NB4 (cell line): ENCODE measurements around the gene DOCK7.
"Not testable (repeated sequence)": the region's sequence is repeated elsewhere in the genome, so short reads cannot be mapped to it uniquely, and the experiment has no call there.

ENCODE experiments used
- DNase-seq: peaks from one replicate; pipeline ENCODE4 v3.0.0; 2010; ENCODE audit warnings: low read depth
- H3K4me3 ChIP-seq: one replicate; pipeline ENCODE4 v1.5.1; 2011; ENCODE audit warnings: mild to moderate bottlenecking, low read depth, low read length, moderate library complexity
- MYC ChIP-seq: IDR thresholded peaks from 2 replicates; pipeline ENCODE4 v1.6.1; 2011; ENCODE audit warnings: low read depth, low read length
- POLR2A ChIP-seq: IDR thresholded peaks from 2 replicates; pipeline ENCODE4 v1.6.1; 2011; ENCODE audit warnings: mild to moderate bottlenecking; ENCODE audit not compliant: insufficient read length; ENCODE audit errors: extremely low read depth
- TF ChIP-seq, protein P1 (sequence below): IDR thresholded peaks from 2 replicates; pipeline ENCODE4 v1.6.1; 2011; ENCODE audit warnings: low read depth, low read length
- TF ChIP-seq, protein P2 (sequence below): IDR thresholded peaks from one replicate; pipeline ENCODE4 v1.5.1; 2012; ENCODE audit warnings: low read depth, low read length

DOCK7 gene

DNA sequence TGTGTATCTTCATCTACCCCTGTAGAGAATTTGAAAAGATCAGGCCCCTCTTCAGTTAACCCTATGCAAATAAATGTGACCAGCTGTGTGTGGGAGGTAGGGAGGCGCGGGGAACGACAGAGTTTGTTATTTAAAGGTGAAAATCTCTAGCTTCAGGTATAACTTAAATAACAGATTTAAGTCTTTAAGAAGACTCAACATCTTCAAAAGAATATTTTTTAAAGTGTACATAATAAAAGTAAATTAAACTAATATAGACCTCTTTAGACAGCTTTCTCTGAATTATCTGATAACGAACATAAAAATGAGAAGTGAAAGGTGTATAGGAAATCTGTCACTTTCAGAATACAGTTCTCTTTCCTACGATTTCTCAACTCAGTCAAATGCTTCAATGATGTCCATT, 74.9 kb downstream of the DOCK7 start:
- no peak for TF ChIP-seq POLR2A
- TF ChIP-seq, protein P1, sequence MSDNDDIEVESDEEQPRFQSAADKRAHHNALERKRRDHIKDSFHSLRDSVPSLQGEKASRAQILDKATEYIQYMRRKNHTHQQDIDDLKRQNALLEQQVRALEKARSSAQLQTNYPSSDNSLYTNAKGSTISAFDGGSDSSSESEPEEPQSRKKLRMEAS: no peak
- TF ChIP-seq, protein P2, sequence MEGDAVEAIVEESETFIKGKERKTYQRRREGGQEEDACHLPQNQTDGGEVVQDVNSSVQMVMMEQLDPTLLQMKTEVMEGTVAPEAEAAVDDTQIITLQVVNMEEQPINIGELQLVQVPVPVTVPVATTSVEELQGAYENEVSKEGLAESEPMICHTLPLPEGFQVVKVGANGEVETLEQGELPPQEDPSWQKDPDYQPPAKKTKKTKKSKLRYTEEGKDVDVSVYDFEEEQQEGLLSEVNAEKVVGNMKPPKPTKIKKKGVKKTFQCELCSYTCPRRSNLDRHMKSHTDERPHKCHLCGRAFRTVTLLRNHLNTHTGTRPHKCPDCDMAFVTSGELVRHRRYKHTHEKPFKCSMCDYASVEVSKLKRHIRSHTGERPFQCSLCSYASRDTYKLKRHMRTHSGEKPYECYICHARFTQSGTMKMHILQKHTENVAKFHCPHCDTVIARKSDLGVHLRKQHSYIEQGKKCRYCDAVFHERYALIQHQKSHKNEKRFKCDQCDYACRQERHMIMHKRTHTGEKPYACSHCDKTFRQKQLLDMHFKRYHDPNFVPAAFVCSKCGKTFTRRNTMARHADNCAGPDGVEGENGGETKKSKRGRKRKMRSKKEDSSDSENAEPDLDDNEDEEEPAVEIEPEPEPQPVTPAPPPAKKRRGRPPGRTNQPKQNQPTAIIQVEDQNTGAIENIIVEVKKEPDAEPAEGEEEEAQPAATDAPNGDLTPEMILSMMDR: no peak
- no peak for TF ChIP-seq MYC
- H3K4me3 ChIP-seq: no peak overlapping the region
- DNase-seq: no peak

DNA sequence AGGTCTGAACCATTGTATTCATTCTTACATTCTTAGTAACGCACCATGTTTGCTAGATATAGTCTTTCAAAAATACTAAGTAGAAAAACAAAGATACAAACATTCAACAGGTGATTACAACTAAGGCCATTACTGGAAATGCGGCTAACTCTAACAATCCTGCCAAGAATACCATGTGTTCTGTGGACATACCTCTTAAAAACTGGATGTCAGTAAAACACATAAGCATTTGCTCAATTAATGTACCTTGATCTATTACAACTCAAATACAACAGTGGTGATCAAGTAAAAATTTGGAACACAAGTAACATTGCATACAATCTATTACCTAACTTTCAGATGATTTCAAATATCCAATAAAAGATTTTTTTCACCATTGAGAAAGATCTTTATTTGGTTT, 75.4 kb downstream of the DOCK7 start:
- TF ChIP-seq, protein P1: no peak
- no peak for DNase-seq
- H3K4me3 ChIP-seq: no peak overlapping the region

DNA sequence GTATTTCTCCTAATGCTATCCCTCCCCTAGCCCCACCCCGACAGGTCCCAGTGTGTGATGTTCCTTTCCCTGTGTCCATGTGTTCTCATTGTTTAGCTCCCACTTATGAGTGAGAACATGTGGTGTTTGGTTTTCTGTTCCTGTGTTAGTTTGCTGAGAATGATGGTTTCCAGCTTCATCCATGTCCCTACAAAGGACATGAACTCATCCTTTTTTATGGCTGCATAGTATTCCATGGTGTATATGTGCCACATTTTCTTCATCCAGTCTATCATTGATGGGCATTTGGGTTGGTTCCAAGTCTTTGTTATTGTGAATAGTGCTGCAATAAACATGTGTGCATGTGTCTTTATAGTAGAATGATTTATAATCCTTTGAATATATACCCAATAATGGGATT, 77.6 kb downstream of the DOCK7 start:
- DNase-seq, H3K4me3 ChIP-seq: not testable (repeated sequence)

DNA sequence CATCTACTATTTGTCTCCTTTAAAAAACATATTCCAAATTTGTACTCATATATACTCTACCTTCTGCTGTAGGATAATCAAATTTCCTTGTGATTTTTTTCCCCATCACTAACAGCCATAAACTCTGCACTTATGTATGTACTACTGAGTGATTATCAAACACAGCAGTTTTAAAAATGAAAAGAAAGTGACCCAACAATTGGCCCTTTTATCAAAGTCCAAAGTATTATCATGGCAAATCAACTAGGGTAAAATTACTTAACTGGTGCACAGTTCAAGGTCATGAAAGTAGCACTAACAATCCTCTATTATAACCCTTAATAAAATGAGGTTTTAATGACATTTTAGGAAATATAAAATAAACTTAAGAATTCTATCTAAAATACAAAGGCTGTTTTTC, 79.3 kb downstream of the DOCK7 start:
- no peak for DNase-seq
- TF ChIP-seq, protein P1: no peak
- TF ChIP-seq, protein P2: no peak
- TF ChIP-seq MYC (no peak), POLR2A (no peak)
- H3K4me3 ChIP-seq: no peak overlapping the region

DNA sequence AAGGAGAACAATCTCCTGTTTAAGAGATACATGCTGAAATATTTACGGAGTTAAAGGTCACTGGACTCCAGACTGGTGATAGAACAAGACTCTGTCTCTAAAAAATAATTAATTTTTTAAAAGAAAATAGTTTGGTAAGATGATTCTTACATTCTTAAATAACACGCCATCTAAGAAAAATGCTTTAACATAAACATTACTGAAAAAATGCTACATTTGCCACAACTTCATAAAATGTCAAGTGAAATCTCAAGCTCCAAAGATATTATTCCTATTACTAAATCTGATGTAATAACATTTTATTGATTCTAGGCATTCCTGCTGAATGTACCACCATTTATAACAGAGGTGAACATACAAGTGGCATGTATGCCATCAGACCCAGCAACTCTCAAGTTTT, 86.7 kb downstream of the DOCK7 start:
- TF ChIP-seq, protein P1: no peak
- TF ChIP-seq POLR2A (no peak), MYC (no peak)
- TF ChIP-seq, protein P2: no peak
- no peak for DNase-seq
- H3K4me3 ChIP-seq: no peak overlapping the region

DNA sequence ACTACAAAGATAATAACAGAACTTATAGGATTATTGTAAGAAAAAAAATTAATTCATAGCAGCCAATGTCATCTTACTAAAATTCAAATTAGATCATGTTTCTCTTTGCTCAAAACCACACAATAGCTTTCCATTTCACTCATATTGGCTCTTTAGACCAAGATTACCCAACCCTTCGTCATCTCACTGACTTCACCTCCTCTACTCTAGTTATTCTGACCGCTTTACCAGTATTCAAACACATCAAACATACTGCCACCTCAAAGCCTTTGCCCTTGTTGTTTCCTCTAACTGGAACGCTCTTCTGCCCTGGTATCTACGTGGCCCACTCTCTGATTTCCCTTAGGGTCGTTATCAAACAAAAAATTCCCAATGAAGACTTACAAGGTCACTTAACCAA, 89.1 kb downstream of the DOCK7 start:
- no peak for TF ChIP-seq MYC
- TF ChIP-seq, protein P1: no peak
- TF ChIP-seq, protein P2: no peak
- TF ChIP-seq POLR2A: no peak
- no peak overlapping the region for H3K4me3 ChIP-seq
- no peak for DNase-seq

DNA sequence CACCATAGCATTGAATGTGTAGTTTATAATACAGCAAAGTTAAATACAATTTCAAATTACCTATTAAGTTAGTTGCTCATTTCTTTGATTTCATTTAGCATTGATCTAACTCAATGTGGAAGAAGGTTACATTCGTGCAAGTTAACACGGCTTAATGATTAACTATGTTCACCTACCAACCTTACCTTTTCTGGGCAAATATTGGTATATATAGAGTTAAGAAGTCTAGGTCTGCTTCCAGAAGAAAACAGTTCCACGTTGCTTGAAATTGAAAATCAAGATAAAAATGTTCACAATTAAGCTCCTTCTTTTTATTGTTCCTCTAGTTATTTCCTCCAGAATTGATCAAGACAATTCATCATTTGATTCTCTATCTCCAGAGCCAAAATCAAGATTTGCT, 90.9 kb downstream of the DOCK7 start, which contains the start of gene ANGPTL3:
Gene ANGPTL3, plus strand, starts transcription at position 240 of the 400 bp plus-strand sequence. Its CDS starts 47 bp downstream, at position 287.
- H3K4me3 ChIP-seq: no peak within 1 kb of the TSS
- TF ChIP-seq, protein P2: no peak
- no peak for TF ChIP-seq POLR2A
- no peak for TF ChIP-seq MYC
- TF ChIP-seq, protein P1: no peak
- no peak for DNase-seq
